ENCODE measurements around the gene PDCD7.
"Not testable (repeated sequence)": the region's sequence is repeated elsewhere in the genome, so short reads cannot be mapped to it uniquely, and the experiment has no call there.

PDCD7 gene

DNA sequence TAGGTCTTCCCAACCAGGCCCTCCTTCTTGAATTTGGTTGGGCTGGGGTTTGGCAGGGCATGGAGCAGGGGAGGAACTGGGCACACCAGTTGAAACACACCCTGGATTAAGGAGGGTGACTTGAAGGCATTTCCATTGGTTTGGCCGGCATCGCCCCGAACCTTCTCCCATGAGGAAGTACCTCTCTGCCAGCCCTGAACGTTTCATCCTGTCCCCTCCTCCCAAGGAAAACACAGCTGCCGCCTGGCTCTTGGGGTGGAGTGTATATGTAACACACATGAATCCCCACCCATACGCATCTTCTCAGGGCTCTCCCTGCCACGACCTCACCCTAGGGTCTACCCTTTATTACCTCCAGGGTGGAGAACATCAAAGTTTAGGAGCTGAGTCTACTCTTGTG, 33.2 kb downstream of the PDCD7 start:
- Histone ChIP-seq H3K4me2 (ENCODE audit: low read length, poor library complexity, severe bottlenecking) (no peak overlapping the region), H3K14ac (ENCODE audit: low read length in 2 of 2) (no peak overlapping the region), H2BK5ac (ENCODE audit: low read depth, low read length, poor library complexity, severe bottlenecking) (no peak overlapping the region), H3K9me3 (ENCODE audit: control insufficient read depth, low read length) (no peaks in the 10 kb centered on the region), H3K4me3 (ENCODE audit: insufficient read depth in 1 of 2, low read depth in 1 of 2, low read length in 2 of 2) (no peak overlapping the region), H2BK15ac (ENCODE audit: low read depth, poor library complexity, severe bottlenecking) (no peak overlapping the region), H3K79me1 (replicated peaks; ENCODE audit: low read length, poor library complexity, severe bottlenecking) (no peaks in the 10 kb centered on the region), H3K9ac (ENCODE audit: low read length) (no peak overlapping the region), H4K91ac (ENCODE audit: low read length) (no peak overlapping the region), H2BK120ac (ENCODE audit: low read depth, low read length) (no peak overlapping the region), H2AFZ (ENCODE audit: low read depth, low read length) (no peak overlapping the region), H3K4ac (ENCODE audit: low read depth in 1 of 2, low read length in 2 of 2) (no peak overlapping the region), H2AK5ac (ENCODE audit: low read length, severe bottlenecking) (no peak overlapping the region), H3K4me1 (ENCODE audit: control insufficient read depth, insufficient read depth, low read depth, low read length) (peaks cover 22% of the 10 kb centered on the region), H3K27me3 (ENCODE audit: control insufficient read depth in 1 of 2, insufficient read depth in 1 of 2, low read length in 2 of 2) (no peaks in the 10 kb centered on the region), H3K27ac (ENCODE audit: low read length, poor library complexity, severe bottlenecking) (no peak overlapping the region), H4K8ac (ENCODE audit: low read length) (no peak overlapping the region), H2BK12ac (ENCODE audit: low read length in 2 of 2) (no peak overlapping the region), H3K18ac (ENCODE audit: low read depth in 1 of 2, low read length in 2 of 2) (no peak overlapping the region), H3K23ac (ENCODE audit: low read length in 2 of 2) (no peak overlapping the region), H3K36me3 (ENCODE audit: control insufficient read depth in 1 of 2, insufficient read depth in 2 of 2, low read depth in 1 of 2, low read length in 2 of 2) (peaks cover 44 to 76% of the 10 kb centered on the region in 2 experiments)
- WGBS, result 88% methylated on average over 7 of the region's 7 CpGs
- DNase-seq, result no peak

DNA sequence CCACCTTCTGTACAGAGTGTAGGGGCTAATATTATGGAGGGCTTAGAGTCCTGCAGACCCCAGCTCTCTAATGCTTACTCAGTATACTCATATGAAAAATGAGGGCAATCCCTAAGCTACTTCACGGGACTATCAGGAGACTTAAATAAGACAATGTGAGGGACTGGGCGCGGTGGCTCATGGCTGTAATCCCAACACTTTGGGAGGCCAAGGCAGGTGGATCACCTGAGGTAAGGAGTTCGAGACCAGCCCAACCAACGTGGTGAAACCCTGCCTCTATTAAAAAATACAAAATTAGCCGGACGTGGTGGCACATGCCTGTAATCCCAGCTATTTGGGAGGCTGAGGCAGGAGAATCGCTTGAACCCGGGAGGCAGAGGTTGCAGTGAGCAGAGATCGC, 33.8 kb downstream of the PDCD7 start:
- H3K18ac ChIP-seq (ENCODE audit: low read depth in 1 of 2, low read length in 2 of 2); H2BK12ac ChIP-seq (ENCODE audit: low read length in 2 of 2); H3K4ac ChIP-seq (ENCODE audit: low read depth in 1 of 2, low read length in 2 of 2); H3K27ac ChIP-seq (ENCODE audit: low read length, poor library complexity, severe bottlenecking); H3K27me3 ChIP-seq (ENCODE audit: control insufficient read depth in 1 of 2, insufficient read depth in 1 of 2, low read length in 2 of 2); H3K9ac ChIP-seq (ENCODE audit: low read length); H3K9me3 ChIP-seq (ENCODE audit: control insufficient read depth, low read length); H2BK120ac ChIP-seq (ENCODE audit: low read depth, low read length); H2BK5ac ChIP-seq (ENCODE audit: low read depth, low read length, poor library complexity, severe bottlenecking); H3K4me3 ChIP-seq (ENCODE audit: insufficient read depth in 1 of 2, low read depth in 1 of 2, low read length in 2 of 2); H3K14ac ChIP-seq (ENCODE audit: low read length in 2 of 2); H2AK5ac ChIP-seq (ENCODE audit: low read length, severe bottlenecking); H3K4me2 ChIP-seq (ENCODE audit: low read length, poor library complexity, severe bottlenecking); H4K8ac ChIP-seq (ENCODE audit: low read length); H3K79me1 ChIP-seq (replicated peaks; ENCODE audit: low read length, poor library complexity, severe bottlenecking); H3K23ac ChIP-seq (ENCODE audit: low read length in 2 of 2); H4K91ac ChIP-seq (ENCODE audit: low read length); H2BK15ac ChIP-seq (ENCODE audit: low read depth, poor library complexity, severe bottlenecking); DNase-seq; H2AFZ ChIP-seq (ENCODE audit: low read depth, low read length): not testable (repeated sequence)
- 99% methylated on average over 7 of the region's 10 CpGs for WGBS
- H3K4me1 ChIP-seq (ENCODE audit: control insufficient read depth, insufficient read depth, low read depth, low read length), result peaks cover 24% of the 10 kb centered on the region
- H3K36me3 ChIP-seq (ENCODE audit: control insufficient read depth in 1 of 2, insufficient read depth in 2 of 2, low read depth in 1 of 2, low read length in 2 of 2), result peaks cover 41 to 70% of the 10 kb centered on the region in 2 experiments

DNA sequence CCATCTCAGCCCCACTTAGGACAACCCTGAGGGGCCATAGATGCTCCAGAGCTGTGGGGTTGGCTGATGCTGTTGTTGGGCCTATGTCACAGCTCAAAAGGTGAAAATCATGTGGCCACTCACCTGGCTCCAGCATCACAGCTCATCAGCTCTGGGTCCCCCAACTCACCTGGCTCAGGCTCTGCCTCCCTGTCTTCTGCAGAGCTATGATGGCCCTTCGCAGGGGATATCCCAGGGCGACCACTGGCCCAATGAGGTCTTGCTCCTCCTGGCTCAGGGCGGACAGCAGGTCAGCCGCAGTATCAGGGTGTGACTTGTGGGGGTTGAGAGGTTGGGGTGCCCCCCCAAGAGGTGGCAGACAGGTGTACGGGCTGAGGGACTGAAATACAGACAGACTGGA, 34.3 kb downstream of the PDCD7 start:
- no peak overlapping the region for H3K4ac ChIP-seq (ENCODE audit: low read depth in 1 of 2, low read length in 2 of 2)
- H4K91ac ChIP-seq (ENCODE audit: low read length), result no peak overlapping the region
- no peak overlapping the region for H3K23ac ChIP-seq (ENCODE audit: low read length in 2 of 2)
- no peak overlapping the region for H3K18ac ChIP-seq (ENCODE audit: low read depth in 1 of 2, low read length in 2 of 2)
- H3K9ac ChIP-seq (ENCODE audit: low read length), result no peak overlapping the region
- H3K4me1 ChIP-seq (ENCODE audit: control insufficient read depth, insufficient read depth, low read depth, low read length), result peaks cover 26% of the 10 kb centered on the region
- H3K4me2 ChIP-seq (ENCODE audit: low read length, poor library complexity, severe bottlenecking), result no peak overlapping the region
- 91% methylated on average over 5 of the region's 5 CpGs for WGBS
- no peak overlapping the region for H3K4me3 ChIP-seq (ENCODE audit: insufficient read depth in 1 of 2, low read depth in 1 of 2, low read length in 2 of 2)
- H3K27ac ChIP-seq (ENCODE audit: low read length, poor library complexity, severe bottlenecking), result no peak overlapping the region
- no peak overlapping the region for H2BK120ac ChIP-seq (ENCODE audit: low read depth, low read length)
- no peak overlapping the region for H2BK15ac ChIP-seq (ENCODE audit: low read depth, poor library complexity, severe bottlenecking)
- H4K8ac ChIP-seq (ENCODE audit: low read length), result no peak overlapping the region
- H3K36me3 ChIP-seq (ENCODE audit: control insufficient read depth in 1 of 2, insufficient read depth in 2 of 2, low read depth in 1 of 2, low read length in 2 of 2), result peaks cover 46 to 66% of the 10 kb centered on the region in 2 experiments
- no peak for DNase-seq
- no peak overlapping the region for H3K14ac ChIP-seq (ENCODE audit: low read length in 2 of 2)
- H2BK12ac ChIP-seq (ENCODE audit: low read length in 2 of 2), result no peak overlapping the region
- H3K27me3 ChIP-seq (ENCODE audit: control insufficient read depth in 1 of 2, insufficient read depth in 1 of 2, low read length in 2 of 2), result no peaks in the 10 kb centered on the region
- no peak overlapping the region for H2AK5ac ChIP-seq (ENCODE audit: low read length, severe bottlenecking)
- H3K79me1 ChIP-seq (replicated peaks; ENCODE audit: low read length, poor library complexity, severe bottlenecking), result no peaks in the 10 kb centered on the region
- H2AFZ ChIP-seq (ENCODE audit: low read depth, low read length), result no peak overlapping the region
- no peaks in the 10 kb centered on the region for H3K9me3 ChIP-seq (ENCODE audit: control insufficient read depth, low read length)
- H2BK5ac ChIP-seq (ENCODE audit: low read depth, low read length, poor library complexity, severe bottlenecking), result no peak overlapping the region

GRCh38 chr15:65097651-65098263, 35.9 kb downstream of the PDCD7 start:
- no peak overlapping the region for H3K14ac ChIP-seq (ENCODE audit: low read length in 2 of 2)
- no peak overlapping the region for H2BK15ac ChIP-seq (ENCODE audit: low read depth, poor library complexity, severe bottlenecking)
- no peaks in the 10 kb centered on the region for H3K9me3 ChIP-seq (ENCODE audit: control insufficient read depth, low read length)
- no peak for DNase-seq
- no peak overlapping the region for H4K91ac ChIP-seq (ENCODE audit: low read length)
- H3K79me1 ChIP-seq (replicated peaks; ENCODE audit: low read length, poor library complexity, severe bottlenecking), result no peaks in the 10 kb centered on the region
- H2BK12ac ChIP-seq (ENCODE audit: low read length in 2 of 2), result no peak overlapping the region
- peaks cover 56 to 59% of the 10 kb centered on the region in 2 experiments for H3K36me3 ChIP-seq (ENCODE audit: control insufficient read depth in 1 of 2, insufficient read depth in 2 of 2, low read depth in 1 of 2, low read length in 2 of 2)
- WGBS, result 94% methylated on average over 6 of the region's 7 CpGs
- H3K4me3 ChIP-seq (ENCODE audit: insufficient read depth in 1 of 2, low read depth in 1 of 2, low read length in 2 of 2), result no peak overlapping the region
- no peak overlapping the region for H2AFZ ChIP-seq (ENCODE audit: low read depth, low read length)
- H3K4ac ChIP-seq (ENCODE audit: low read depth in 1 of 2, low read length in 2 of 2), result no peak overlapping the region
- H3K18ac ChIP-seq (ENCODE audit: low read depth in 1 of 2, low read length in 2 of 2), result no peak overlapping the region
- H3K4me2 ChIP-seq (ENCODE audit: low read length, poor library complexity, severe bottlenecking), result no peak overlapping the region
- no peak overlapping the region for H3K9ac ChIP-seq (ENCODE audit: low read length)
- H2BK120ac ChIP-seq (ENCODE audit: low read depth, low read length), result no peak overlapping the region
- no peak overlapping the region for H3K23ac ChIP-seq (ENCODE audit: low read length in 2 of 2)
- H2AK5ac ChIP-seq (ENCODE audit: low read length, severe bottlenecking), result no peak overlapping the region
- no peak overlapping the region for H3K27ac ChIP-seq (ENCODE audit: low read length, poor library complexity, severe bottlenecking)
- H3K4me1 ChIP-seq (ENCODE audit: control insufficient read depth, insufficient read depth, low read depth, low read length), result peaks cover 28% of the 10 kb centered on the region
- no peak overlapping the region for H2BK5ac ChIP-seq (ENCODE audit: low read depth, low read length, poor library complexity, severe bottlenecking)
- no peaks in the 10 kb centered on the region for H3K27me3 ChIP-seq (ENCODE audit: control insufficient read depth in 1 of 2, insufficient read depth in 1 of 2, low read length in 2 of 2)
- no peak overlapping the region for H4K8ac ChIP-seq (ENCODE audit: low read length)
